GM19455 (cell line): ENCODE data around the gene NEK4.

Source experiments
- ATAC-seq: cut with Tn5 transposase; IDR thresholded peaks from one replicate; pipeline ENCODE4 v1.9.1; 2021; ENCODE audit not compliant: unreplicated experiment

Gene NEK4

DNA sequence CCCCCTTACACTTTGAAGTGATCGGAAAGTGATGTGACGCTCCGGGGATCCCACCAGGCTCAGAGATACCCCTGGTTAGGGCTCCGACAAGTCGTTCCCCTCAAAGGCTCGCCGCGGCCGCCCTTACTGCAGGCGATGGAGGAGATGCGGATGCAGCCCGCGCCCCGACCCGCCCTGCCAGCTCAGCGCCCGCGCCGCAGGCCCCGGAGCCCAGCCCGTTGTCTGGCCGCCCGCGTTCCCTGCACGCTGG, 65.4 kb downstream of the NEK4 start:
- ATAC-seq: no peak

DNA sequence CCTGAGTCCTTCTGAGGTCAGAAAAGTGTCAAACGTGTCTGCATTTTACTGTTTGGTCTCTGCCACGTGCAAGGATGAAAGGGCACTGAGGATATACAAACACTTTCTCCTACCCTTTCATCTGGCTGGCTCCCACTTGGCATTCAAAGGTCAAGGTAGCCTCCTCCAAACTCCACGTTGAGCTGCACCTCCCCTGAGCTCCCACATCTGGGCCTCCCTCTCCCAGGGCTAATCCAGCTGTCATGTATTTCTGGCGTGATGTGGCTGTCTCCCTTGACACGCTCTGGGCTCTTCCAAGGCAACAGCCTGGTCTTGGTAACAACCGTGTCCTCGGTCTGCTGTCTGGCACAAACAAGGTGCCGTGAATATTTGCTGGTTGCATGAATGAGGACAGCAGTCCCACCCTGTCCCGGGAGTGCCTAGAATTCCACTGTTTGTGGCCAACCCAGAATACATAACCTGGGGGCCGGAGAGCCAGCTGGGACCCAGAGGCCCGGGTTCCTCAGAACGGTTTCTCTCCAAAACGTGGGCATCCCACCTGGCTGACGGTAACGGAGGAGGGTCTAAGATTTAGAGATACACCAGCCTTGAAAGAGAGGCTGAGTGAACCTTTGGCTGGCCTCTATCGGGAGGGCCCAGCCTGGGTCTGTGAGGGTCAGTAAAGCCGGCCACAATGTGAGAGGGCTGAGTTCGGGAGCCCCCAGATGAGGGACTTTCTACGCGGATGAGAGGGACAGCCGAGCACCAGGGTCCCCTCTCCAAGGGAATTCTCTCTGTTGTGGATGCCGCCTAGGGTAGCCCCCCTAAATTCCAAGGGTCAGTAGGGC, 65.9 kb downstream of the NEK4 start:
- ATAC-seq: no peak

DNA sequence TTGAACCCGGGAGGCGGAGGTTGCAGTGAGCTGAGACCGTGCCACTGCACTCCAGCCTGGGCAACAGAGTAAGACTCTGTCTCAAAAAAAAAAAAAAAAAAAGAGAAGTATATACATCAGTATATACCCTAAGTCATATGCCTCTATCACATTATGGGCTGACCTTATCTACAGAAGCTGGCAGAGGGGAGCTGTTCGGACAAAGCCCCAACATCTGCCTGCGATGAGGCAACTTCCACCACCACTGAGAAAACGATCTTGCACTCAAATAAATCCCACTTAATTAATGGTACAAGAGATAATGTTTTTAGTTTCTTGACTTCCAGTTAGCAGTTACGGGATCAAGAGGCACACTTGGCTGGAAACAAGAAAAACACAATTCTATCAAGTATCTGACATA, 67.4 kb downstream of the NEK4 start:
- ATAC-seq: no peak

DNA sequence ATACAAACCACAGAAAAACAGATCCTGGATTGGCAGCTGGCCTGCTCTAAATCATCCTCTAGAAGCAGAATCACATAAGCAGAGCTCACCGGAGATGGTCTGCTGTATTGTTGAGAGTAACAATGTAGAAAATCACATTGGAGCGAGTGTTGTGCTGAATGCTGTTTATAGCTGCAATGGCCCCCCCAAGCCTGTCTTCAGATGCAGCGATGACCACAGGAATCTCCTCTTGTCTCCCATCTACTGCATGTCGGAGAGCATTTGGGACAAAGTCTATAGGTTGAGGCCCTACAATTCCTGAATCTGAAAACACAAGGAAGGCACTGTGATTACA, 73.1 kb downstream of the NEK4 start:
- no peak for ATAC-seq

DNA sequence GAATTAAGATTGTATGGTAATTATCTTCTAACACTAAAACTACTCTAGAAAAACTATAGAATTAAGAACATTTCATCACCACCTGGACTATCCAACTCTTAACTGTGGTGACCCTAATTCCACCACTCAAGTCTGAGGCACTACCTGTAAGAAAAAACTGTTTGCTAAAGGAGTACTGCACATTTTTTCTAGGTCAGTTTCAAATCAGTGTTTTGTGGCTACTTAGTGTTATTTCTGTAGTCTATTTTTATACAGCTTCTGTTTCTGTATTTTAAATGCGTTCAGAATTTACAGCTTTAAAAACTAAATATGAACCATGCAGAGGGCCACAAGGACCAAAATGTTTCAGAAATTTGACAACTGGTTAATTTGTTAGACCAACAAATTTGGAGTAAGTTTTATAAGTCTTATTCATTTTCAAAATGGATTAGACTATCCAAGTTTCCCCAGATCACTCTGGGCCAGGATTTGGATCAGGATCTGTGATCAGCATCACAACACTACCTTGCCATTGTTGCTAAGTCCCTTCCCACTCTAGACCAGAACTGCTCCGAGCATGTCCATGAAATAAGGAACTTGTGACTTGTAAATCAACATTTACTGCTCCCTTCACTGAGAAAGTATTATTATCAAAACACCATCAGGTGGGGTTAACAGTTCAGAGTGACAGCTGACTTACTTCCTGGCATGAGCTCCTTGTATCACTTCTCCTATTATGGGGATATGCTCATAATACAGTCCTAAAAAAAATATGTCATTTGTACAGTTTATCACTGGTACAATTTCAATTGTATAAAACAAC, 73.7 kb downstream of the NEK4 start:
- no peak for ATAC-seq

DNA sequence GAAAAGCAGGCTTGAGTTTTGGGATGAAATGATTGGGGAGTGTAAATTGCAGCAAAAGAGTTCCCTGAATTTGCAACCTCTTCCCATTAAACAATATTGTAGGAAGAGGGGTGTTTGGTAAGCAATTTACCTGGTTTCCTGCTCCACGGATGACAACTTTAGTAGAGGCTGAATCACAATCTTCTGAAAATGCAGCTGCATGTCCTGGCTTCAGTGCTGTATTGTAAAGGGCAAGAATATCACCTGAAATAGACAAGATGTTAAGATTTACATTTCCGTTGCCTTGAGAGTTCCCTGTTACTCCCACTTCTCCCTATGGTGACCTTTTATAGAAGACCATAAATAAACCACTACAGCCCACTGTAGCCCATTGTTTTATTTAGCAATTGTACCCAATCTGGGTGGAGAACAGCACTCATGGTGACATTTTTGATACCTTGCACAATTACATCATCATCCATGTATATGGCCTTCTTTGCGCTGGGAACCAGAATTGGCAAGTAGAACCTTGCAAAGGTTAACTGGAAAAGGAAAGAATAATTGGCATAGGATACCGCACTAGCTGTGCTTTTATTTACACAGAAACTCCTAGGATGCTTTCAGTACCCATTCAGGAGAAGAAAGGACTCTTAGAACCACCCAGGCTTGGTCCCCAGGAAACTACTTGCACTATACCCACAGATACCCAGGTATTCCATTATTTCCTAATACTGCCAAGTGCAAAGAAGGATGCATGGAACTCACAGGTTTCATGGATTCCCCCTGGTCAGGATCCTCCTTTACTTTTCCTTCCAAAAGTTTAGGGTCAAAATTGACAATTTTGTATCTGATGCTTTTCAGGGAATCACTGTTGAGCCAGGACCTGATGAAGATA, 74.7 kb downstream of the NEK4 start:
- no peak for ATAC-seq

DNA sequence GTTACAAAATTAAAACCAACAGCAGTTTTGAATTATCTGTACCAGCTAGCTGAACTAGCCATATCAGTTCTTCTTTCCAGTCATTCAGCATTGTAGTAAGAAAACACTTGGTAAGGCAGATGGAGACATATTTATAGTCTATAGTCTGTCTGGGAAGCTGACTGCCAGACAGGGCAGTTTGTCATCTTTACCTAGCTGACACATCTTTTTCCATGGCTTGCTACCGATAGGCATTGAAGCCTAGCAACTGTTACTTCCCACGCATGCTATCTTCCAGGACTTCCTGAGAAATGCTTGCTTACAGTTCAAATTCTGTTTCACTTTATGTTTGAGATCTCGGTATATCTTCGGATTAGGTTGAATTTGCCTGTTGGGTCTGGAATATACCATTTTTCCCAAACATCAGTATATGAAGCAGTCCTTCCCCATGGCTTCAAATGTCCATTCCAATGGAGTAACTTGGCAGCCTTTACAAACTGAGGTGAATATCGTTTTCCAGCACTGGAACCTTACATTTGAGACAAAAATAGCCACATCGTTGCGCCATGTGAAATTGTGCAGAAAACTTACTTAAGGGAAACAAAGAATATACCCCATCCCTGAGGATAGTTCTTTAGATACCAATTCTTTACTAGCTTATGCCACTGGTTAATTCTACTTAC, 76.1 kb downstream of the NEK4 start:
- ATAC-seq: no peak

DNA sequence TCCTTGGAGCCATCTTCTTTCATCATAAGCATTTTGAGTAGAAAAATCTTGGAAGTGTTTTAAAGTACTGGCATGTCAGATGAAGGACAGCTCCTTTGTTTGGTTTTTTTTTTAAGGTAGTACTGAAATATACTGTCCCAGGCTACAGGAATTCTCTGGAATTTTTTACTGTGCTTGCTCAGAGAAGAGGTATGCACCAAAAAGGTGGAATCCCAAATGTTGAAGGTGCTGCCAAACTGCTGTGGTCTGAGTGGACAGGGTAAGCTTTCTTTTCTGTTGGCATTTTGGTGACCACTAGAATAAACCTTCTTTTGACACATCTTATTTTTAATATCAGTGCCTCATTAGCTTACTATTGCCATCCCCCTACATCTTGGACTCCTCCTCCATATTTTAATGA, 77.7 kb downstream of the NEK4 start:
- ATAC-seq: no peak

DNA sequence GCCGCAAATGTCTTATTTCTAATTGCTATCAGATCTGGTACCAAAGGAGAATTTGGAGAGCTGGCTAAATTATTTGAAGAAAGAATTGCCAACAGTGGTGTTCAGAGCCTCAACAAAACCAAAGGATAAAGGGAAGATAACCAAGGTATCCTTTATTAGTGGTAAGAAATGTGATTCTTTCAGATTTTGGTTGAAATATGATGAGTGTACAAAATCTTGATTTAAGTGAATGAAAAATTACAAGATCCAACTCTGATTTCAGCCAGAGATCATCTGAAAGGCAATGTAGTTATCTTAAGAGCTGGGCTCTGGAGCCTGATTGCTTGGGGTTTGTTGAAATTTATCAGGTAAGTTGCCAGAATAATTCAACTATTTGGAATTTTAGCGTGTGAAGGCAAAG, 80.2 kb downstream of the NEK4 start:
- ATAC-seq: no peak

DNA sequence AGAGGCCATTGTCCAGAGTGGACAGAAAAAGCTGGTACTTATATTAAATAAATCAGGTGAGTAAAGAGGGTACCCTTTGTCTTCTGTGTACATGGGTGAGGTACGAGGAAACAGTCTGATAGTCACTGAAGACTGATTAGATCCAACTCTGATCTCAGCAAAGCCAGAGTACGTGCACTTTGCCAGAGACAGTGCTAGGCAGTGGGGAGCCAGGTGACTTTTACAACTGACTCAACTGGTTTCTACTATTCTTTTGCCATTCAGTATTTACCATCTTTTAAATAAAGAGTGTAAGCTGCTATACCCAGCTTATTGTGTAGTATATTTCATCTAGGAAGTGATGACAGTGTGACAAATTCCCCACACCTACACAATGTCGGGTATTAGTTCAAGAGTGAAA, 81.6 kb downstream of the NEK4 start:
- ATAC-seq: no peak

DNA sequence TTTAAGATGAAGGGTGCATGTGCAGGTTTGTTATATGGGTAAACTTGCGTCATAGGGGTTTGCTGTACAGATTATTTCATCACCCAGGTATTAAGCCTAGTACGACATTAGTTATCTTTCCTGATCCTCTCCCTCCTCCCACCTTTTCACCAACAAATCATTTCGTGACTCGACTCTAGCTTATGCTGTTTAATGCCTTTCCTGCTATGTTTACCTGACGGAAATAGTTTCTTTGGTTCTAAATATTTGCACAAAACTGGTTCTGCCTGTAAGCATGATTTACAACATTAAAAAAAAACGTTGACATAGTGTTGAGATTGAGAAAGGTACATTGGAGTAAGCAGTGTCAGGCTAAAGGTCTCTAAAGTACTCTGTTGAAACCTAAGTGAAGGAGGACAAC, 82.5 kb downstream of the NEK4 start:
- no peak for ATAC-seq

DNA sequence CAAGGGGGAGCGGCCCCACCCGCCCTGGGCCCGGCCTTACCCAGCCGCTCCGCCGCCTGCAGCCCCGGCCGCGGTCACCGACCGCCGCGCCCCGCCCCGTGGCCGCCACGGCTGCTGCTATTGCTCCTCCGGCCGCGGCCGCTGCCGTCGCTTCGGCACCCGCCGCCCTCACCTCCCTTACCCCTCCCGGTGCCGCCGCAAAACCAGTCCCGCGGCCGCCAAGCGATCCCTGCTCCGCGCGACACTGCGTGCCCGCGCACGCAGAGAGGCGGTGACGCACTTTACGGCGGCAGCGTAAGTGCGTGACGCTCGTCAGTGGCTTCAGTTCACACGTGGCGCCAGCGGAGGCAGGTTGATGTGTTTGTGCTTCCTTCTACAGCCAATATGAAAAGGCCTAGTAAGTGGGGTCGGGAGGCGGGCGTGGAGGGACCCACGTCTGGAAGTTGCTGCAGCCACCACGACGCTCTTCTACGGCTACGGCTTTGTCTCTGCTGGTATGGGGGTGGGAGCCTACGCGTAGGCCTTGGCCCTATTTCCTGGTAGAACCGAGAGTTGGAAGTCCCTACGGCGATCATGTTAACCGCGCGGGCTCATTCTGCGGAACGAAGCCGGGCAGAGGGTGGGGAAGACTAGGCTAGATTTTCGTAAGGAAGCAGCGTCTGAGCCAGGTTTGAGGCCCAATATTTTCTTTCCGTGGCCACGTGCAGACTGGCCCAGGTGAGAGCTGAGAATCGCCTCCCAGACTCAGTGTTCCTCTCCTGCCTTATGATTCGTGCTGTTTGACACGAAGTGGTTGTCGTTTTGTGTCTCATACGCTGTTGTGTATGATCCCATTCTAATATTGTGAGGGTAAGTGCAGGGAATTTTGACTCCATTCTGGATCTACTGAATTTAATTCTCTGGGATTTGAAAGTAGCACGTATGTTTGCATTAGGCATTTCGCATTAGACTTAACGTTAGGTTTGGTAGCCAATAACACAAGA, 84.7 kb downstream of the NEK4 start, which contains the start of the genes GNL3 and PBRM1:
GNL3 (plus strand) TSS at position 324 of the 983 bp plus-strand sequence; CDS start at position 385, 61 bp downstream.
PBRM1 (minus strand) TSS at position 205 of the 983 bp plus-strand sequence.
- peak; percentile 68 for ATAC-seq

DNA sequence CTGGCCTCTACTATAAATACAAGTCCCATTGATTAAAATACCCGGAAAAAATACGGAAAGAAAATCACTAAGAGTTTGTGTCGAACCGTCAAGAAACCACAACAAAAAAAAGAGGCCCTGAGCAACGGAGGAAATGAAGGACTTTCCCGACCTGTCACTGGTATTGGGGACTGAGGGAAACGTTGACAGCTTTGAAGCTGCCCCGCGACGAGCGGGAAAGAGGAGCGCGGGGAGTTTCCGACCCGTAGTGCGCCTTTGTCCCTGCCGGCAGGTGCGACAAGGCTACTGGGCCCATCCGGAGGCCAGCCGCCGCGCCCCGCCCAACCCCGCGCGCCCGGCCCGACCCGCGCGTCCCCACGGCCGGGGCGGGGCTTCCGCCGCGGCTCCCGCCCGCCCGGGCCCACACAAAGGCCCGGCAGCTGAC, 85.4 kb downstream of the NEK4 start:
- peak; percentile 77 for ATAC-seq

DNA sequence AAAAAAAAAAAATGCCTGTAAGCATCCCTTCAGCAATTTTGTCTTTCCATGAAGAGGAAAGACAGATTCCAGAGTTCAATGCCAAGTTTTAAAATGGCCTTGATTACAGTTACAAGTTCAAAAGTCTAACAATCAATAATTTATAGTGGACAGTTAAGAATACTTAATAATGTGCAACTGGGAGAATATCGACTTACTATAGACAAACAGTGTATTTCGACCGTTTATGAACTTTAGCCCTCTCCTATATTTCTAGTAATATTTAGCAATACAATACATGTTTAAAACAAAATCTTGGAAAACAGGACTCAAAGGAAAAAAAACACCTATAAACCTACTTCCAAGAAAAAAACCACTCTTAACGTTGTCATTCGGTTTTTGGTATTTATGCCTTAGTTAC, 86.6 kb downstream of the NEK4 start:
- ATAC-seq: no peak

DNA sequence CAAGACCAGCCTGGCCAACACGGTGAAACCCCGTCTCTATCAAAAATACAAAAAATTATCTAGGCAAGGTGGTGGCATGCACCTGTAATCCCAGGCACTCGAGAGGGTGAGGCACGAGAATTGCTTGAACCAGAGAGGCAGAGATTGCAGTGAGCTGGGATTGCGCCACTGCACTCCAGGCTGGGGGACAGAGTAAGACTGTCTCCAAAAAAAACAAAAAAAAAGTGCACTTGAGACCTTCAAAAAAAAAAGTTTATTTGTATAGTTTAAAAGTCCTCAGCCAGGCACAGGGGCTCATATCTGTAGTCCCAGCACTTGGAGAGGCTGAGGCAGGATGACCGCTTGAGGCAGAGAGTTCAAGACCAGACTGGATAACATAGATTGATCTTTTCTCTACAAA, 87.1 kb downstream of the NEK4 start:
- ATAC-seq: no peak

DNA sequence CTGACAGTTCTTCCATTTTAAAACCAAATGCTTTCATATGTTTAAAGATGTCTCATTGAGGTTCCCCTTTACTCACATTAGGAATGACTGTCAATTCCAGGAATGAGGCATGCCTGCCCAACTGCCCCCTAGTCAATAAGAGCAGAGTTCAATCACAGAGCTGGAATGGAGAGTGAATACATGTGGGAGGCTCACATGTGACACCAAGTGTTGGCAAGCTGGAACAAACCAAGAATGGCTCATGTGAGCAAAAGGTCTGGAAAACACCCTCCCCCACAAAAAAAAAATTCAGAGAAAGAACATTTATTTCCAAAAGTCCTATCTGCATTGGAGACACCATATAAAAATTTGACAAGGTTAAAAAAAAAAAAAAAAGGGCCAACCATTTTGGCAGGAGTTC, 88.7 kb downstream of the NEK4 start:
- ATAC-seq: no peak

DNA sequence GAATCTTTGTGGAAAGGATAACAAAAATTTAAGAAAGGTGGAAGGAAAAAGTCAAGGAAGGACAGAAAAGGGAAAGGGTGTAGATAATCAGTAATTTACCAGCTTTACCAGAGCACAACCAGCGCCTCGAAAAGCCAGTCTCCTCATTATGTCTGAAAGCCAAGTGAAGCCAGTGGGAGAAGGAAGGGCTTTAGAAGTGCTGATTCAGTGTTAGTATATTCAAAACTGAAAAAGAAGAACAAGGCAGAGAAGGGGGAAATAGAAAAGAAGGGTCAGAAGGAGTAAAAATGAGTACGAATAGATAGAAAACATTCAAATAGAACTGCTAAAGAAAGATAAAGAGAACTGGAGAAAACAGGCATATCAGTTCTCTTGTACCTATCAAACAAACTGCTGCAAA, 89.1 kb downstream of the NEK4 start:
- no peak for ATAC-seq

DNA sequence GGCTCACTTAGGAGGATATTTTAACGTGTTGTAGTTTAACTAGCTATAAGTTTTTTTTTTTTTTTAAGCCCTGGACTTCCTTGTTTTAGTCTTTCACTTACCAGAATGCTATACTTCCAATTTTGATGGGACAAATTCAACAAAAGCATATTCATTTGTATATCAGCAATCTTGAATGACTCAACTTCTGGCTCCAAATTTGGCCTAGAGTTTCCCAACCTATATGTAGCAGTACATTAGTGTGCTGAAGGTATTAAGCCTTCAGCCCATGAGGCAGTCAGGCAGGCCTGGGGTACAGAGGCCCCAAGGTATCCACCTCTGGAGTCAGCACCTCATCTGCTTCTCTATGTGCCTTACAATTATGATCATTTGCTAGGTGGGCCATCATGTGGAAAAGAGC, 90.9 kb downstream of the NEK4 start:
- no peak for ATAC-seq

DNA sequence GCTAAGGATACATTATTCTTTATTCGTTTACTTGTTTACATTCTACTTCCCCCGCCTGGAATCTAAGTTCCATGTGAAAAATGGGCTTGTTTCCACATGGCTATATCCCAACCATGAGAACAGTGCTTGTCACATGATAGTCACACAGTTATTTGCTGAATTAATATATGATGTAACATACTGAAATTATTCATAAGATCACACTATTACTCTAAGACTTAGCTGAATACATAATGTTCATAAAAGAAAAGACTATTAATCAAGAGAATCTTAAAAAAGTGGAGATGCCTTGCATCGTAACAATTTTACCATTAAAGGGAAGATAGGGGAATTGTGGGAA, 91.6 kb downstream of the NEK4 start:
- ATAC-seq: no peak
